Endothelial cell (in vitro differentiated cells): ENCODE data around the gene ZBTB48. TPM values are rescaled to one million over a fixed set of nuclear protein-coding genes. Genes with fewer than 3 reads are reported as not detected.
A peak's percentile ranks its signal among the peaks of the same experiment; 100 is the strongest.
"Not testable (repeated sequence)": the region's sequence is repeated elsewhere in the genome, so short reads cannot be mapped to it uniquely, and the experiment has no call there.

Experiments
- DNase-seq: peaks from one replicate; pipeline ENCODE4 v3.0.0; 2021; ENCODE audit warnings: low spot score
- H3K27ac Mint-ChIP-seq: one replicate; pipeline ENCODE4 v1.8.0; 2021; ENCODE audit warnings: mixed read lengths, inconsistent platforms; ENCODE audit not compliant: unreplicated experiment
- H3K27me3 Mint-ChIP-seq: one replicate; pipeline ENCODE4 v1.8.0; 2021; ENCODE audit warnings: mild to moderate bottlenecking, moderate library complexity, mixed read lengths, inconsistent platforms; ENCODE audit not compliant: unreplicated experiment
- H3K36me3 Mint-ChIP-seq: one replicate; pipeline ENCODE4 v1.8.0; 2021; ENCODE audit warnings: mild to moderate bottlenecking, low read depth, mixed read lengths, inconsistent platforms; ENCODE audit not compliant: unreplicated experiment
- H3K4me1 Mint-ChIP-seq: one replicate; pipeline ENCODE4 v1.8.0; 2021; ENCODE audit warnings: mild to moderate bottlenecking, mixed read lengths, inconsistent platforms; ENCODE audit not compliant: unreplicated experiment
- H3K4me3 Mint-ChIP-seq: one replicate; pipeline ENCODE4 v1.8.0; 2021; ENCODE audit warnings: mild to moderate bottlenecking, mixed read lengths, inconsistent platforms; ENCODE audit not compliant: unreplicated experiment
- H3K9me3 Mint-ChIP-seq: one replicate; pipeline ENCODE4 v1.8.0; 2021; ENCODE audit warnings: mixed read lengths, inconsistent platforms; ENCODE audit not compliant: unreplicated experiment
- total RNA-seq: library from RNA; stranded (reverse); fragmentation: NEBNext Ultra II Directional; extraction: Animal tissue kit (Norgen Biotek cat#: 25700); gene quantifications from one replicate; pipeline ENCODE4 v1.2.1, GENCODE V29; 2021; ENCODE audit not compliant: unreplicated experiment
- TF ChIP-seq, protein P1 (sequence below): fragments of 200-600 bp; sonication (generic); IDR thresholded peaks from one replicate; pipeline ENCODE4 v1.5.0; 2021; ENCODE audit warnings: antibody characterized with exemption; ENCODE audit not compliant: unreplicated experiment

ZBTB48 gene
- total RNA-seq, 1 donor from 2014 or later: 32.2 TPM

DNA sequence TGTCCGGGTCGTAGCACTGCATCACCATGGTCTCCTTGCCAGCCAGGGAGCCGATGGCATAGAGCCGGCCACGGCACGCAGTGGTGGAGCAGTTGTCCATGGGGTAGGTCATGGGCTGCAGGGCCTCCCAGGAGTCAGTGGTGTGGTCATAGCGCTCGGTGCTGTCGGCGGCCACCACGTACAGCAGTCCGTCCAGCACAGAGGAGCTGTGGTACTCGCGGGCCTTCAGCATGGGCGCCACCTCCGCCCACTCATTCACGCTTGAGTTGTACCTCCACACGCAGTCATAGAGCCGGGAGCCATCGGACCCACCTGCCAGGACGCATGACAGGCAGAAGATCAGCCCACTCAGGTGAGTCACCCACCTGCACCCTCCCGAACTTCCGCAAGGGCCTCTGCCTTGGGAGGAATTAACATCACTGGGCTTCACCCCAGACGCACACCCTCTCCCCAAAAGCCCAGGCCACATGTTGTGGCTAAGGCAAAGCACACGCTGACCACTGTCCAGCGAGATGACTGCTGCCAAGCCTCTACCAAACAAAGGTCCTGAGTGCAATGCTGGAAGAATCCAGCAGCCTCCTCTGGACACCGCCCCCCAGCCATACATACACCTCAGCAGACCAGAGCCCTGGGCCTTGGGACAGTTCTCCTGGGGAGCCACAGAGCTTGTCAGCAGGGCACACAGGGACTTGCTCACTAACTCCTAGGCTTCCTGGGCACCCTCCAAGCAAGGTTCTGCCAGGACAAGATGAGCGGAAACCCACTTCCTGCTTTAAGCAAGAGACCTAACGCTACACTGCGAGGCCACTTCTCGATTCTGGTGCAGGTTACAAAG, 19.6 kb downstream of the ZBTB48 start:
- TF ChIP-seq, protein P1, sequence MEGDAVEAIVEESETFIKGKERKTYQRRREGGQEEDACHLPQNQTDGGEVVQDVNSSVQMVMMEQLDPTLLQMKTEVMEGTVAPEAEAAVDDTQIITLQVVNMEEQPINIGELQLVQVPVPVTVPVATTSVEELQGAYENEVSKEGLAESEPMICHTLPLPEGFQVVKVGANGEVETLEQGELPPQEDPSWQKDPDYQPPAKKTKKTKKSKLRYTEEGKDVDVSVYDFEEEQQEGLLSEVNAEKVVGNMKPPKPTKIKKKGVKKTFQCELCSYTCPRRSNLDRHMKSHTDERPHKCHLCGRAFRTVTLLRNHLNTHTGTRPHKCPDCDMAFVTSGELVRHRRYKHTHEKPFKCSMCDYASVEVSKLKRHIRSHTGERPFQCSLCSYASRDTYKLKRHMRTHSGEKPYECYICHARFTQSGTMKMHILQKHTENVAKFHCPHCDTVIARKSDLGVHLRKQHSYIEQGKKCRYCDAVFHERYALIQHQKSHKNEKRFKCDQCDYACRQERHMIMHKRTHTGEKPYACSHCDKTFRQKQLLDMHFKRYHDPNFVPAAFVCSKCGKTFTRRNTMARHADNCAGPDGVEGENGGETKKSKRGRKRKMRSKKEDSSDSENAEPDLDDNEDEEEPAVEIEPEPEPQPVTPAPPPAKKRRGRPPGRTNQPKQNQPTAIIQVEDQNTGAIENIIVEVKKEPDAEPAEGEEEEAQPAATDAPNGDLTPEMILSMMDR: no peak
- H3K36me3 Mint-ChIP-seq: peaks cover 6% of the 10 kb centered on the region

DNA sequence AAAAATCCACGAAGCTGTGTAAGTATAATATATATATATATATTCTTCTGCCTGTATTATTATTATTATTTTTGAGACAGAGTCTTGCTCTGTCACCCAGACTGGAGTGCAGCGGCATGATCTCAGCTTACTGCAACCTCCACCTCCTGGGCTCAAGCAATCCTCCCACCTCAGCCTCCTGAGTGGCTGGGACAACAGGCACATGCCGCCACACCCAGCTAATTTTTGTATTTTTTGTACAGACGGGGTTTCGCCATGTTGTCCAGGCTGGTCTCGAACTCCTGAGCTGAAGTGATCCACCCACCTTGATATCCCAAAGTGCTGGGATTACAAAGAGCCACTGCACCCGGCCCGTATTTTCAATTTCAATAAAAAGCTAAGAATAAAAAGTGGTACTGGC, 20.2 kb downstream of the ZBTB48 start:
- not testable (repeated sequence) for H3K36me3 Mint-ChIP-seq, DNase-seq, H3K27ac Mint-ChIP-seq, H3K9me3 Mint-ChIP-seq, H3K4me3 Mint-ChIP-seq
- peaks cover 18% of the 10 kb centered on the region for H3K4me1 Mint-ChIP-seq
- H3K27me3 Mint-ChIP-seq: peaks cover 11% of the 10 kb centered on the region

More for the DNA sequence above, 19.6 kb downstream of the ZBTB48 start:
- DNase-seq: no peak
- Mint-ChIP-seq H3K4me1 (peaks cover 17% of the 10 kb centered on the region), H3K4me3 (no peak overlapping the region), H3K27me3 (peaks cover 11% of the 10 kb centered on the region), H3K9me3 (no peaks in the 10 kb centered on the region), H3K27ac (no peak overlapping the region)

DNA sequence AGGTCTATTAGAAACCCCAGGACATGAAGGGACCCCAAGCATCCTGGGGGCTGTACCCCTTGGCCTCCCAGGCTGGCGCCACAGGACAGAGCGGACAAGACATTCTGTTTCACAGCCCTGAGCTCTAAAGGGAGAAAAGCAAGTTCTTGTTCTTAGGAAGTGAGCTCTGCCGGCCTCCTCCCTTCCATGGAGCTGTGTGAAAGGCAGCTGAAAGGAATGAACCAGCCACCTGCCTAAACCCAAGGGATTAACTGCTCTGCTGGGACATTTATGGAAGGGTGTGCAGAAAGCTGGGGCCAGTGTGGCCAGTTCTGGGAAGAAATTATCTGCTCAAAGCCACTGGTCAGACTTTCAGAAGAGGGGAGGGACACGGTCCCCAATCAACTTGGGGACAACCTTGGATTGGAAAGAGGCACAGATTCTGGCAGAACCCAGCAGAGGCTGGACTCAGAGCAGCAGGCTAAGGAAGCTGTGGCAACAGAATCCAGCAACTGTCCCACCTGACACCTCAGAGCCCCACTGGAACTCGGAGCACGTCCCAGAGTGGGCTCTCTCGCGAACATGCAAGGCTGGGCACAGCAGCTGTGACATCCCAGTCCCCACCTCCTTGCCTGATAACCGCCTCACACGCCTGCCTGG, 20.7 kb downstream of the ZBTB48 start:
- peak overlapping the region; percentile 88 for H3K4me3 Mint-ChIP-seq
- TF ChIP-seq, protein P1: no peak
- H3K36me3 Mint-ChIP-seq: peaks cover 6% of the 10 kb centered on the region
- peak overlapping the region; percentile 24 for H3K27ac Mint-ChIP-seq
- H3K4me1 Mint-ChIP-seq: peaks cover 18% of the 10 kb centered on the region
- H3K27me3 Mint-ChIP-seq: peaks cover 11% of the 10 kb centered on the region
- no peak for DNase-seq
- no peaks in the 10 kb centered on the region for H3K9me3 Mint-ChIP-seq

DNA sequence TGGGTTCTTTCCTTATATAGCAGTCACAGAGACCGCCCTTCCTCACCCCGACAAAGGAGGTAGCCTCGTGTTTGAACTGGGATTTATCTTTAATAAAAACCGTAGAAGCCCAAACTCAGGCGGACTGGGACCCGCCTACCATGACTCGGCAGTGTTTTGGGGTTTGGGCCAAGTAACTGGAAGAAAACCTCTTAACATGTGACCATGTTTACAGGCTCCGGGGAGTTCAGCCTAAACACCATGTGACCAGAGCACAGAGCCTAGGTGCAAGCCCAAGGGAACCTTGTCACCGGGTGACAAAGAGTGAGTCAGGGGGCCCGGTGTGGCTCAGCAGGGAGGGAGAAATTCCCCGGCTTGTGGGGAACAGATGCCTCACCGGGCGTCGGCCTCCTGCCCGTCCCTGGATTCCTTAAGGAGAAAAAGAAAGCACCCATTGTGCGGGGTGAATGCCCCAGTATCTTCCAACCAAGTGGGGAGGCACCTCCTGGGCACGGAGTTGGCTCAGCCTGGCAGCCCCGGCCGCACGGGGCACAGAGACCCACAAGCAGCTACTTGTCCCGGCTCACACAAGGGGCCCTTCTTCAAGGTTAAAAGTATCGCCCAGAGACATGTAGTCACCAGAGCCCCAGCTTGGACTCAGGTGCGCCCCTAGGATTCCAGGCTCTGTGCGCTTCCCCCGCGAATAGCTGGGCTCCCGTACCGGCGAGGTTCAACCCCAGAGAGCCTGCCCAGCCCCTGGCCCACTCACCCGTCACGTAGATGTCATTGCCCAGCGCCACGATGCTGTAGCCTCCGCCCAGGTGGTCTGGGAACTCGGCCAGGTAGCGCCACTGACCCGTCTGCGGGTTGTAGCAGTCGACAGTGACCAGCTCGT, 21.5 kb downstream of the ZBTB48 start:
- TF ChIP-seq, protein P1: no peak
- Mint-ChIP-seq H3K36me3 (peaks cover 2% of the 10 kb centered on the region), H3K27ac (peak overlapping the region; percentile 42), H3K9me3 (no peaks in the 10 kb centered on the region), H3K4me3 (peak overlapping the region; percentile 88), H3K27me3 (peaks cover 11% of the 10 kb centered on the region), H3K4me1 (peaks cover 18% of the 10 kb centered on the region)
- DNase-seq: no peak

DNA sequence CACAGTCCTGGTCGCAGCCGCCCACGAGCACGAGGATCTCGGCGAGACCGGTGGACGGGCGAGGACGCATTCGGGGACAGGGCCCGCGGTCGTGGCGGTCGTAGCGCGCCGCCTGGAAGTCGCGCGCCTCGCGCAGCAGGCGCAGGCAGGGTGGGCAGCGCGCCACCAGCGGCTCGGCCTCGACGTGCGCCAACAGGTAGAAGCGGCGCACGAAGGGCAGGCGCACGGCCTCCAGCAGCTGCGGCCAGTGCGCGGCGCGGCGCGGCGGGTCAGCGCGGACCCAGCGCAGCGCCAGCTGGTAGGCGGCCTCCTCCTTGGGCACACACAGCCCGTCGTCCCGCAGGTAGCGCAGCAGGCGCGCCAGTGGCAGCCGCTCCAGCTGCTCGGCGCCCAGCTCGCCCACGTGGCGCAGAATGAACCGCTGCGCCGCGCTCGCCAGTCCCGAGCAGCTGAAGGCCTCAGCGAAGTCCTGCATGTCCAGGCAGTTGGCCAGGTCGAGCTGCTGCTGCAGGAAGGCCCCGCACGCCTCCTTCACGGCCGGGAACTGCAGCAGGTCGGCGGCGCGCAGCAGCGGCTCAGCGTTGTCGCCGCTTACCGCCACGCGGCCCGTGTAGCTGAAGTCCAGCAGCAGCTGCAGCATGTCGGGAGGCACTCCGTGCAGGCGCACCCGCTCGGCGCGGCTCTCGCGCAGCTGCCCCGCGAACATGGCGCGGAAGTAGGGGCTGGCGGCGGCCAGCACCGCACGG, 22.3 kb downstream of the ZBTB48 start:
- H3K4me3 Mint-ChIP-seq: peak overlapping the region; percentile 88
- H3K36me3 Mint-ChIP-seq: no peaks in the 10 kb centered on the region
- no peak for DNase-seq
- peaks cover 18% of the 10 kb centered on the region for H3K4me1 Mint-ChIP-seq
- H3K9me3 Mint-ChIP-seq: no peaks in the 10 kb centered on the region
- no peak overlapping the region for H3K27ac Mint-ChIP-seq
- peaks cover 11% of the 10 kb centered on the region for H3K27me3 Mint-ChIP-seq
- TF ChIP-seq, protein P1: no peak
